Fibroblast of mammary gland (primary cell): ENCODE measurements around the gene ARHGAP33.
A peak's percentile ranks its signal among the peaks of the same experiment; 100 is the strongest.
"Not testable (repeated sequence)": the region's sequence is repeated elsewhere in the genome, so short reads cannot be mapped to it uniquely, and the experiment has no call there.

Experiments
- DNase-seq: peaks from one replicate; pipeline ENCODE4 v3.0.0-alpha.2; 2010; ENCODE audit warnings: low read depth
- H3K4me3 ChIP-seq: 2 replicates; pipeline ENCODE4 v1.5.1; 2011; ENCODE audit warnings: low read depth, mild to moderate bottlenecking, low read length, moderate library complexity; ENCODE audit not compliant: control insufficient read depth
- TF ChIP-seq, protein P1 (sequence below): conservative IDR thresholded peaks from 2 replicates; pipeline ENCODE4 v1.5.1; 2011; ENCODE audit warnings: low read depth, low read length, inconsistent platforms; ENCODE audit not compliant: control insufficient read depth, insufficient read depth

Gene ARHGAP33

DNA sequence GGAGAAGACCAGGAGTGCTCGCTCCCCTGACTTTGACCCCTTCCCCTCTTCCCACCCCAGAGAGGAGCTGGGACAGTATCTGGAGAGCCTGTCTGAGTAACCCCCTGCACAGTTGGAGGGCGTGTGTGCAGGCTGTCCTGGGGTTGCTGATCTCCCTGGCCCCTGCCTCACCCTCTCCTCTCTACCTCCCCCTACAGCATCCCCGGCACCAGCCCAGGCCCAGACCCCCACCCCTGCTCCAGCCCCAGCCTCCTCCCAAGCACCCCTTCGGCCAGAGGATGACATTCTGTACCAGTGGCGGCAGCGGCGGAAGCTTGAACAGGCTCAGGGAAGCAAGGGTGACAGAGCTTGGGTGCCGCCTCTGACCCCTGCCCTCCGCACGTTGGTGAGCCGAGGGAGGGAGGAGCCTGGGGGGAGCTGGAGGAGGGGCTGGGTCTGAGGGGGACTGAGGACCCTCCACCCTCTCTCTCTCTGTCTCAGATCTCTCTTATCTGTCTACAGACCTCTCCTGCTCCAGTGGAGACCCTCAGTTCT, 8.7 kb upstream of the ARHGAP33 start:
- no peak for DNase-seq
- H3K4me3 ChIP-seq: no peak overlapping the region
- TF ChIP-seq, protein P1, sequence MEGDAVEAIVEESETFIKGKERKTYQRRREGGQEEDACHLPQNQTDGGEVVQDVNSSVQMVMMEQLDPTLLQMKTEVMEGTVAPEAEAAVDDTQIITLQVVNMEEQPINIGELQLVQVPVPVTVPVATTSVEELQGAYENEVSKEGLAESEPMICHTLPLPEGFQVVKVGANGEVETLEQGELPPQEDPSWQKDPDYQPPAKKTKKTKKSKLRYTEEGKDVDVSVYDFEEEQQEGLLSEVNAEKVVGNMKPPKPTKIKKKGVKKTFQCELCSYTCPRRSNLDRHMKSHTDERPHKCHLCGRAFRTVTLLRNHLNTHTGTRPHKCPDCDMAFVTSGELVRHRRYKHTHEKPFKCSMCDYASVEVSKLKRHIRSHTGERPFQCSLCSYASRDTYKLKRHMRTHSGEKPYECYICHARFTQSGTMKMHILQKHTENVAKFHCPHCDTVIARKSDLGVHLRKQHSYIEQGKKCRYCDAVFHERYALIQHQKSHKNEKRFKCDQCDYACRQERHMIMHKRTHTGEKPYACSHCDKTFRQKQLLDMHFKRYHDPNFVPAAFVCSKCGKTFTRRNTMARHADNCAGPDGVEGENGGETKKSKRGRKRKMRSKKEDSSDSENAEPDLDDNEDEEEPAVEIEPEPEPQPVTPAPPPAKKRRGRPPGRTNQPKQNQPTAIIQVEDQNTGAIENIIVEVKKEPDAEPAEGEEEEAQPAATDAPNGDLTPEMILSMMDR: no peak

DNA sequence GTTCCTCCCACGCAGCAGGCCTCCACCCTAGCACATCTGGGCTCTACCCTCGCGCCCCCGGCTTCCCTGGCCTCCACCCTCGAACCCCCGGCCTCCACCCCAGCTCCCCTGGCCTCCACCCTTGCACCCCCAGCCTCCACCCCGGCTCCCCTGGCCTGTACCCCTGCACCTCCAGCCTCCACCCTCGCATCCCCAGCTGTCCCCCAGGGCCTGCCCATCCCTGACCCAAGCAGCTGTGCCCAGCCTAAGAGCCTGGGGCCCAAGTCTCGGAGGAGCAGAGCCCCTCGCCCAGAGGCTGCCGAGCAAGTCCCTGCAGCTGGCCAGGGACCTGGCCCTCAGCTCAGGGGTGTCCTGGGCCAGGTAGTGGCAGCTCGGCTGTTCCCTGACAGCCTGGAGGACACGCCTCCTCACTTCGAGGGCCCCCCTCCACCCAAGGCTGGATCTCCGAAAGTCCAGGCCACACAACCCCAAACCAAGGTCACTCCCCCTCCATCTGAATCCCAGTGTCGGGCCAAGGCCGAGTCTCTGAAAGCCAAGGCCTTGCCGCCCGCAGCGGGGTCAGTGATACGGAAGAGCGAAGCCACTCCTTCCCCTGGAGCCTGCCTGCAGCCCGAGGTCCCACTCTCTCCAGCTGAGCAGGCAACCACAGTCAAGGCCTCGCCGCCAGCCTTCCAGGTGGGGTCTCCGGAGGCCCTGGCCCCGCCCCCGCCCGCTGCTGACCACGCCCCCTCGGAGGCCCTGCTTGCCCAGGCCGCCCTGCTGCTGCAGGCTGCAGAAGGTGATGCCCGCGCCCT, 7.9 kb upstream of the ARHGAP33 start:
- DNase-seq: no peak
- H3K4me3 ChIP-seq: no peak overlapping the region

DNA sequence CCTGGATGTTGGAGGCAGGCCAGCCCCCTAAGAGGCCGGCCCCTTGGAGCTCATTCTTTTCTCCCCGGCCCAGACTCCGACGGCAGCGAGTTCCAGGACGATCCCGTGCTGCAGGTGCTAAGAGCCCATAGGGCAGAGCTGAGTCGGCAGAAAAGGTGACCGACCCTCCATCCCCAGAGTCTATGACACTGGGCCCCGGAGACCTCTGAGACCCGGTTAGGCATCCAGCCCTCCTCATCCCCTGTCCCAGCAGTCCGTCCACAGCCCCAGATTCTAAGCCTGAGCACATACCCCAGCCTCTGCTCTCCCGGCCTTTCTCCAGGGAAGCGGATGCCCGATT, 7.3 kb upstream of the ARHGAP33 start:
- H3K4me3 ChIP-seq: no peak overlapping the region
- DNase-seq: no peak
- TF ChIP-seq, protein P1: no peak

More for the DNA sequence above, 7.9 kb upstream of the ARHGAP33 start:
- TF ChIP-seq, protein P1: no peak

DNA sequence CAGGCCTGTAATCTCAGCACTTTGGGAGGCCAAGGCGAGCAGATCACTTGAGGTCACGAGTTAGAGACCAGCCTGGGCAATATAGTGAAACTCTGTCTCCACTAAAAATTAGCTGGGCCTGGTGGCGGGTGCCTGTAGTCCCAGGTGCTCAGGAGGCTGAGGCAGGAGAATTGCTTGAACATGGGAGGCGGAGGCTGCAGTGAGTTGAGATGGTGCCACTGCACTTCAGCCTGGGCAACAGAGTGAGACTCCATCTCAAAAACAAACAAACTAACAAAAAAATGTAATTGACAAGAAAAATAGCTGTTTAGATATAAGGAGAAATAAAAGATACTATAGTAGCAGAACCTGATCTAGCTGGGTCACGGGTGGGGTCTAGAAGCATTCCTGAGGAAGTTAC, 3.0 kb upstream of the ARHGAP33 start:
- not testable (repeated sequence) for DNase-seq

DNA sequence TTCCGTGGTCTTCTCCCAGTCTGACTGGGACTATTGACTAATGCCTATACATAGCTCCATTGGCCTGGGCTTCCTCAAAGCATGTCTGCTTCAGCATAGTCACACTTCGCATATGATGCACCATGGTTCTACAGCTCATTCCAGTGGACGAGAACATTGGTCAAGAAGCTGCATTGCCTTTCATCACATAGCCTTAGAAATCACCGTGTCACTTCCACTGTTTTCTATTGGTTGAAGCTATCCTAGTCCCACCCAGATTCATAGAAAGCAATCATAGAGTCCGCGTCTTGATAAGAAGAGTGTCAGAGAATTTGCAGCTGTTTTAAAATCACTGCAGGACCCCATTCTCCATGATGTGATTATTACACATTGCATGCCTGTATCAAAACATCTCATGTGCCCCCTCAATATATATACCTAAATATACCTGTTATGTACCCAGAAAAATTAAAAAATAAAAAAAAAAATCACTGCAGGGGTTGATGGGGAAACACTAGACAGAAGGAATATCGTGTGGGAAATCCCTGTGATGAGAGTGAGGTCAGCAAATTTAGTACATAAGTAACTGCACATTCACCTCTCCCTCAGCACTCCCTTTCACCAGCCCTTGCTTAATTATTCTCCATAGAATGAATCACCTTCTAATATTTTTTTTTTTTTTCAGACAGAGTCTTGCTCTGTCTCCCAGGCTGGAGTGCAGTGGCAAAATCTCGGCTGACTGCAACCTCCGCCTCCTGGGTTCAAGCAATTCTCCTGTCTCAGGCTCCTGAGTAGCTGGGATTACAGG, 2.2 kb upstream of the ARHGAP33 start:
- no peak overlapping the region for H3K4me3 ChIP-seq
- TF ChIP-seq, protein P1: no peak
- DNase-seq: peak; percentile 76

More for the DNA sequence above, 3.0 kb upstream of the ARHGAP33 start:
- not testable (repeated sequence) for H3K4me3 ChIP-seq

DNA sequence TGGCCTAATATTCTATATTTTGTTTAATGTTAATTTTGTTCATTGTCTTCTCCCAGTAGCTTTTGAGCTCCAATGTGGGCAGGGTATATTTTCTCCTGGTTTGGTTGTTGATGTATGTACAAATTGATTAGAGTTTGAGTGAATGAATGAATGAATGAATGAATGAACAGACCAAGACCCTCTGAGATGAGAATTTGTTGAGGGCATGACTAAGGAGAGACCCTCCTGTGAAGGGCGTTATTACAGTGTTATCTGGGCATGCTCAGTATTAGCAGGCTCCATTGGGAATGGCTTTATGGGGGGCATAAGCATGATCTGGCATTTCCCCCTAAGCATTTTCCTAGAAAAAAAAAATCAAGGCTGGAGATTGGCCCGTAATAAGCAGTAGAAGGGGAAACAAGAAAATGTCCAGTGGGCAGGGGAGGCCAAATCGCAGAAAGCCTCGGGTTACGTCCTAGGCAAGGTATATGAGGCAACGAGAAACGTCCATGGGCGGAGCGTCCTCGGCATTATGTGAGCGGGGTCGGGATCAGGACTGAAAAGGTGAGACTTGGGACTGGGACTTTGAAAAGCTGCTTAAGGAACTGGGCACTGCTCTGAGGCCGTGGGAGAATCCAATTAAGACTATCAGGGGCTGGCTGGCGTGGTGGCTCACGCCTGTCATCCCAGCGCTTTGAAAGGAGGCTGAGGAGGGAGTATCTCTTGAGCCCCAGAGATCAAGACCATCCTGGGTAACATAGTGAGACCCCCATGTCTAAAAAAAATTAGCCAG, 904 bp upstream of the ARHGAP33 start:
- DNase-seq: no peak
- H3K4me3 ChIP-seq: no peak overlapping the region
- TF ChIP-seq, protein P1: no peak

DNA sequence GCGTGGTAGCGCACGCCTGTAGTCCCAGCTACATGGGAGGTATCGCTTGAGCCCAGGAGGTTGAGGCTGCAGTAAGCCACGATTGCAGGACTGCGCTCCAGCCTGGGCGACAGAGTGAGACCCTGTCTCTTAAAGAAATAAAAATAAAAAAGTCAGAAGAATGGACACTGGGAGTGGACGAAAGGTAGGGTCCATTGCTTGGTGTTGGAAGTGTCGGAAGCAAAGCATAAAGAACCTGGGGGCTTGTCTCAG, 392 bp upstream of the ARHGAP33 start:
- no peak for DNase-seq
- H3K4me3 ChIP-seq: peak overlapping the region; percentile 29
- TF ChIP-seq, protein P1: no peak
